Activated CD8-positive, alpha-beta T cell treated with anti-CD3 and anti-CD28 coated beads for 36 hours (primary cell): ENCODE results near the gene RNF157. TPM values are rescaled to one million over a fixed set of nuclear protein-coding genes. Genes with fewer than 3 reads are reported as not detected.

Experiments used
- ATAC-seq: fragments of 200-7000 bp; cut with Tn5 transposase; one replicate; pipeline ENCODE4 v1.10.0; 2021; ENCODE audit warnings: mild to moderate bottlenecking, moderate library complexity
- CTCF ChIA-PET: fragments of 350-600 bp; sonication (Branson Sonifier 250); formaldehyde crosslinking; loops from one replicate; lab custom pipeline; 2021; ENCODE audit warnings: antibody characterized with exemption; lab: Charles Lee
- POLR2A ChIA-PET: fragments of 350-600 bp; sonication (Branson Sonifier 250); formaldehyde crosslinking; loops from one replicate; lab custom pipeline; 2021; ENCODE audit warnings: antibody characterized with exemption; lab: Charles Lee
- DNase-seq: peaks from one replicate; pipeline ENCODE4 v3.0.0-alpha.2; 2020
- H3K27ac Mint-ChIP-seq: one replicate; pipeline ENCODE4 v1.8.0; 2021; ENCODE audit warnings: mild to moderate bottlenecking, mixed read lengths
- H3K27me3 Mint-ChIP-seq: one replicate; pipeline ENCODE4 v1.8.0; 2021; ENCODE audit warnings: mixed read lengths
- H3K36me3 Mint-ChIP-seq: one replicate; pipeline ENCODE4 v1.8.0; 2021; ENCODE audit warnings: low read depth, mixed read lengths
- H3K4me1 Mint-ChIP-seq: one replicate; pipeline ENCODE4 v1.8.0; 2021; ENCODE audit warnings: low read depth, mixed read lengths
- H3K4me3 Mint-ChIP-seq: one replicate; pipeline ENCODE4 v1.8.0; 2021; ENCODE audit warnings: mild to moderate bottlenecking, moderate library complexity, mixed read lengths
- H3K9me3 Mint-ChIP-seq: one replicate; pipeline ENCODE4 v1.8.0; 2021; ENCODE audit warnings: mixed read lengths
- intact Hi-C: fragments of 100-400 bp; cut with micrococcal nuclease; formaldehyde crosslinking; loops from one replicate; pipeline ENCODE4 v1.10.0; 2022
- total RNA-seq, 2 experiments: library from RNA; stranded (reverse); gene quantifications; one replicate each; pipeline ENCODE4 v1.2.3, GENCODE V29; 2021
- TF ChIP-seq, protein P1 (sequence below): fragments of 200-600 bp; IDR thresholded peaks from one replicate; pipeline ENCODE4 v1.8.0; 2022; ENCODE audit warnings: antibody characterized with exemption, mild to moderate bottlenecking

The RNF157 gene
- total RNA-seq, 2 experiments from 2014 or later: 37.2 to 44.5 TPM

DNA sequence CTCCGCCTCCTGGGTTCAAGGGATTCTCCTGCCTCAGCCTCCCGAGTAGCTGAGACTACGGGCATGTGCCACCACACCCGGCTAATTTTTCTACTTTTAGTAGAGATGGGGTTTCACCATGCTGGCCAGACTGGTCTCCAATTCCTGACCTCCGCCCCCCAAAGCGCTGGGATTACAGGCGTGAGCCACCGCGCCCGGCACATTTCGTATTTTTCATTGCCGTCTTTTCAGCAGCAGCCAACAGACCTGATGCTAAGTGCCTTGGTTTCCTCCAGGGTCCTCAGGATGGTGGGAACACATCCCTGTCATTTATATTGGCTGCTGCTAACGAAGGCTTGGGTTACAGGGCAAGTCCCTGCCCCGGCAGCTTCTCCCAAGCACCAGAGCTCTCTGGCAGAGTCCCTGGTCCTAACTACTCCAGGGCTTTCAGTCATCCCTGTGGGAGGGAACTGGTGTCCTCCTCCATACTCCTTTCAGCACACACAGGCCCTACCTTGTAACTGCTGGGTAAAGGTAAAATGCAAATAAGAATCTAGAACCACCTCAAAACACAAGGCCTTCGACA lies 1.5 kb upstream of the RNF157 start:
- H3K9me3 Mint-ChIP-seq: peaks cover under 1% of the 10 kb centered on the region
- CTCF ChIA-PET: no interaction called here
- DNase-seq (no peak), ATAC-seq (no peak)
- POLR2A ChIA-PET: interaction anchor here (0.9 to 29.4 kb wide), 5 partner anchors 8 to 99 kb away, joined by 3 to 960 read pairs (median 4); partner anchors contain the start of gene UBALD2
- H3K36me3 Mint-ChIP-seq: peaks cover 6% of the 10 kb centered on the region
- peaks cover 66% of the 10 kb centered on the region for H3K4me1 Mint-ChIP-seq
- no peaks in the 10 kb centered on the region for H3K27me3 Mint-ChIP-seq
- intact Hi-C loops: loop anchor here (5.0 kb wide), 1 partner anchor 44 kb away; no protein-coding TSS in a partner anchor
- H3K27ac Mint-ChIP-seq: peak overlapping the region; percentile 93
- peak overlapping the region; percentile 82 for H3K4me3 Mint-ChIP-seq
- TF ChIP-seq, protein P1, sequence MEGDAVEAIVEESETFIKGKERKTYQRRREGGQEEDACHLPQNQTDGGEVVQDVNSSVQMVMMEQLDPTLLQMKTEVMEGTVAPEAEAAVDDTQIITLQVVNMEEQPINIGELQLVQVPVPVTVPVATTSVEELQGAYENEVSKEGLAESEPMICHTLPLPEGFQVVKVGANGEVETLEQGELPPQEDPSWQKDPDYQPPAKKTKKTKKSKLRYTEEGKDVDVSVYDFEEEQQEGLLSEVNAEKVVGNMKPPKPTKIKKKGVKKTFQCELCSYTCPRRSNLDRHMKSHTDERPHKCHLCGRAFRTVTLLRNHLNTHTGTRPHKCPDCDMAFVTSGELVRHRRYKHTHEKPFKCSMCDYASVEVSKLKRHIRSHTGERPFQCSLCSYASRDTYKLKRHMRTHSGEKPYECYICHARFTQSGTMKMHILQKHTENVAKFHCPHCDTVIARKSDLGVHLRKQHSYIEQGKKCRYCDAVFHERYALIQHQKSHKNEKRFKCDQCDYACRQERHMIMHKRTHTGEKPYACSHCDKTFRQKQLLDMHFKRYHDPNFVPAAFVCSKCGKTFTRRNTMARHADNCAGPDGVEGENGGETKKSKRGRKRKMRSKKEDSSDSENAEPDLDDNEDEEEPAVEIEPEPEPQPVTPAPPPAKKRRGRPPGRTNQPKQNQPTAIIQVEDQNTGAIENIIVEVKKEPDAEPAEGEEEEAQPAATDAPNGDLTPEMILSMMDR: no peak

DNA sequence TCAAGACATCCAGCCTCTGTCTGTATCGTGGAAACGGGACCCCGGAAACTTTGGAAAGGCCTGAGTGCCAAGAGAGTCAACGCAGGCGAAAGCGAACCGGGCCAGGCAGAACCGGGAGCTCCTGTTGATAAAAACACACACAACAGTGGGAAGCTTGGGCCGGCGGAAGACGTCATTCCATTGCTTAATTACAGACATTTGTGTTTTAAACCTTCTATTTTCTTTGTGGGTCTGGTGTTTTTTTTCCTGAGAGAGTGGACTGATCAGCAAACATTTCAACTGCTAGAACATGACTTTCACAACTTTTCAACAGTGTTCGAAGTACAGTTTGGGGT lies 878 bp upstream of the RNF157 start:
- DNase-seq (no peak), ATAC-seq (no peak)
- H3K36me3 Mint-ChIP-seq: peaks cover 6% of the 10 kb centered on the region
- H3K27me3 Mint-ChIP-seq: no peaks in the 10 kb centered on the region
- peak overlapping the region; percentile 82 for H3K4me3 Mint-ChIP-seq
- TF ChIP-seq, protein P1: no peak
- peaks cover 62% of the 10 kb centered on the region for H3K4me1 Mint-ChIP-seq
- intact Hi-C loops: loop anchor here (5.0 kb wide), 1 partner anchor 44 kb away; no protein-coding TSS in a partner anchor
- POLR2A ChIA-PET: interaction anchor here (0.6 to 29.4 kb wide), 5 partner anchors 8 to 98 kb away, joined by 3 to 960 read pairs (median 4); partner anchors contain the start of gene UBALD2
- H3K9me3 Mint-ChIP-seq: peaks cover 2% of the 10 kb centered on the region
- CTCF ChIA-PET: no interaction called here
- peak overlapping the region; percentile 93 for H3K27ac Mint-ChIP-seq

- peaks cover 6% of the 10 kb centered on the region for H3K36me3 Mint-ChIP-seq
- H3K4me1 Mint-ChIP-seq: peaks cover 59% of the 10 kb centered on the region
- H3K27ac Mint-ChIP-seq: peak overlapping the region; percentile 77
- ChIA-PET CTCF (interaction anchor here (1.0 to 2.7 kb wide), 4 partner anchors 18 to 60 kb away, joined by 3 to 9 read pairs (median 4); no protein-coding TSS in a partner anchor), POLR2A (interaction anchor here (1.0 to 29.4 kb wide), 4 partner anchors 8 to 50 kb away, joined by 3 to 960 read pairs (median 8); partner anchors contain the start of gene UBALD2)
- peak overlapping the region; percentile 78 for H3K4me3 Mint-ChIP-seq
- peaks cover 2% of the 10 kb centered on the region for H3K9me3 Mint-ChIP-seq
- ATAC-seq: peak; percentile 13
- intact Hi-C loops: loop anchor here (5.0 kb wide), 1 partner anchor 42 kb away; no protein-coding TSS in a partner anchor
- no peak for DNase-seq
- TF ChIP-seq, protein P1: no peak
- no peaks in the 10 kb centered on the region for H3K27me3 Mint-ChIP-seq
Observed at GRCh38 chr17:76239538-76240274, 587 bp downstream of the RNF157 start.

- no peak for DNase-seq
Observed at GRCh38 chr17:76238847-76239537, 1.3 kb downstream of the RNF157 start.

More at GRCh38 chr17:76238847-76239537, 1.3 kb downstream of the RNF157 start:
- H3K9me3 Mint-ChIP-seq: peaks cover 2% of the 10 kb centered on the region
- H3K27me3 Mint-ChIP-seq: no peaks in the 10 kb centered on the region
- H3K36me3 Mint-ChIP-seq: peaks cover 12% of the 10 kb centered on the region
- peak overlapping the region; percentile 78 for H3K4me3 Mint-ChIP-seq
- intact Hi-C loops: no loop called here
- peak overlapping the region; percentile 43 for H3K27ac Mint-ChIP-seq
- peaks cover 60% of the 10 kb centered on the region for H3K4me1 Mint-ChIP-seq
- ChIA-PET CTCF (interaction anchor here (1.0 to 2.7 kb wide), 10 partner anchors 18 to 112 kb away, joined by 3 to 9 read pairs (median 4); no protein-coding TSS in a partner anchor), POLR2A (interaction anchor here (0.6 to 29.4 kb wide), 9 partner anchors 9 to 49 kb away, joined by 3 to 960 read pairs (median 4); partner anchors contain the start of gene UBALD2)
- ATAC-seq: no peak
- TF ChIP-seq, protein P1: no peak
